GM23248 (cell line): Measurements from ENCODE around the gene ATXN8OS.

Experiments used
- EZH2 ChIP-seq: fragments of 200-600 bp; sonication (generic); IDR thresholded peaks from 2 replicates; pipeline ENCODE4 v1.6.1; 2018; ENCODE audit warnings: antibody characterized with exemption, mild to moderate bottlenecking; ENCODE audit not compliant: insufficient read depth, poor library complexity, severe bottlenecking
- EZH2phosphoT487 ChIP-seq: fragments of 200-600 bp; sonication (generic); IDR thresholded peaks from 2 replicates; pipeline ENCODE4 v1.6.1; 2018; ENCODE audit warnings: antibody characterized with exemption, moderate library complexity, mild to moderate bottlenecking, low read depth; ENCODE audit not compliant: insufficient read depth

- no peak for TF ChIP-seq EZH2
- TF ChIP-seq EZH2phosphoT487: no peak
These were observed 9.8 kb downstream of the ATXN8OS start for GRCh38 chr13:70117338-70117905.
